Endothelial cell of umbilical vein (primary cell): Measurements from ENCODE around the gene SHISA5. TPM values are rescaled to one million over a fixed set of nuclear protein-coding genes. Genes with fewer than 3 reads are reported as not detected.

Experiments used
- BruUV-seq: library from RNA; stranded (reverse); fragments of 400-500 nt; replicated peaks from 2 replicates; lab custom pipeline; 2021; lab: Mats Ljungman, UMichigan
- CTCF ChIA-PET: fragments of 300-600, 350-600 bp; sonication (Branson Sonifier 250); formaldehyde crosslinking; loops from one replicate; lab custom pipeline; 2021; ENCODE audit warnings: antibody characterized with exemption, inconsistent platforms; lab: Charles Lee
- POLR2A ChIA-PET: fragments of 300-600, 350-600 bp; sonication (Branson Sonifier 250); formaldehyde crosslinking; loops from one replicate; lab custom pipeline; 2021; ENCODE audit warnings: antibody characterized with exemption, inconsistent platforms; lab: Charles Lee
- DNase-seq: peaks from one replicate; pipeline ENCODE4 v3.0.0-alpha.2; 2011; ENCODE audit warnings: low read depth, low spot score
- FAIRE-seq: peaks from 2 replicates; lab custom pipeline; 2011; peaks lifted over from hg19 to GRCh38; lab: Jason Lieb, UNC
- H2AFZ ChIP-seq: 2 replicates; pipeline ENCODE4 v1.6.0; 2012; ENCODE audit warnings: low read depth, low read length, control low read depth, inconsistent platforms
- H3K27ac ChIP-seq: 2 replicates; pipeline ENCODE4 v1.5.1; 2011; ENCODE audit warnings: low read depth, mild to moderate bottlenecking, control low read depth, low read length, moderate library complexity; ENCODE audit not compliant: insufficient read depth
- H3K27me3 ChIP-seq, 2 experiments: 2 replicates each; pipeline versions ENCODE4 v1.6.0 to v1.6.1; 2011; ENCODE audit warnings: low read length in 2 of 2, mixed read lengths in 1 of 2; ENCODE audit not compliant: control insufficient read depth in 2 of 2, insufficient read depth in 2 of 2
- H3K36me3 ChIP-seq, 2 experiments: 2 replicates in 1 of 2; 3 replicates in 1 of 2; pipeline ENCODE4 v1.5.1; 2011; ENCODE audit warnings: low read length in 2 of 2, mild to moderate bottlenecking in 1 of 2, moderate library complexity in 1 of 2; ENCODE audit not compliant: control insufficient read depth in 2 of 2, insufficient read depth in 2 of 2; ENCODE audit errors: extremely low read depth in 1 of 2
- H3K4me1 ChIP-seq: 3 replicates; pipeline ENCODE4 v1.5.1; 2011; ENCODE audit warnings: mild to moderate bottlenecking, low read length; ENCODE audit not compliant: control insufficient read depth, insufficient read depth; ENCODE audit errors: extremely low read depth
- H3K4me2 ChIP-seq: 2 replicates; pipeline ENCODE4 v1.6.1; 2011; ENCODE audit warnings: low read length, control low read depth, mixed read lengths; ENCODE audit not compliant: insufficient read depth
- H3K4me3 ChIP-seq, 3 experiments: fragments of 200-600 bp in 1 of 3; sonication (generic), shearing (Covaris generic) in 1 of 3; replicated peaks in 1 of 3; 2 replicates each; pipeline ENCODE4 v1.5.1; 2011 to 2016; ENCODE audit warnings: control low read depth in 3 of 3, low read length in 3 of 3, mild to moderate bottlenecking in 2 of 3, inconsistent platforms in 1 of 3, low read depth in 1 of 3, moderate library complexity in 1 of 3; ENCODE audit not compliant: insufficient read depth in 1 of 3
- H3K79me2 ChIP-seq: 2 replicates; pipeline ENCODE4 v1.6.0; 2012; ENCODE audit warnings: low read length, inconsistent platforms; ENCODE audit not compliant: control insufficient read depth, insufficient read depth
- H3K9ac ChIP-seq: replicated peaks from 2 replicates; pipeline ENCODE3; 2011; ENCODE audit warnings: low read length, control low read depth; ENCODE audit not compliant: insufficient read depth; ENCODE audit errors: extremely low read depth
- H3K9me1 ChIP-seq: replicated peaks from 3 replicates; pipeline ENCODE4 v1.6.0; 2011; ENCODE audit warnings: mild to moderate bottlenecking, low read length; ENCODE audit not compliant: control insufficient read depth, insufficient read depth; ENCODE audit errors: extremely low read depth
- H3K9me3 ChIP-seq: replicated peaks from 2 replicates; pipeline ENCODE4 v1.5.1; 2012; ENCODE audit warnings: low read length, inconsistent platforms; ENCODE audit not compliant: control insufficient read depth, insufficient read depth
- H4K20me1 ChIP-seq: replicated peaks from 2 replicates; pipeline ENCODE3; 2011; ENCODE audit warnings: mild to moderate bottlenecking, low read length; ENCODE audit not compliant: control insufficient read depth, insufficient read depth; ENCODE audit errors: extremely low read depth
- EZH2 ChIP-seq: IDR thresholded peaks from 2 replicates; pipeline ENCODE4 v1.6.1; 2012; ENCODE audit warnings: borderline replicate concordance, low read depth, mild to moderate bottlenecking, moderate library complexity, low read length, inconsistent platforms; ENCODE audit not compliant: severe bottlenecking
- FOS ChIP-seq: IDR thresholded peaks from 2 replicates; pipeline ENCODE4 v1.6.1; 2011; ENCODE audit warnings: mild to moderate bottlenecking, low read length, moderate library complexity, borderline replicate concordance; ENCODE audit not compliant: insufficient read depth
- GATA2 ChIP-seq: IDR thresholded peaks from 2 replicates; pipeline ENCODE4 v1.7.0; 2011; ENCODE audit warnings: low read depth, mild to moderate bottlenecking, moderate library complexity, mixed read lengths, low read length; ENCODE audit not compliant: insufficient read length, insufficient read depth
- JUN ChIP-seq: IDR thresholded peaks from 2 replicates; pipeline ENCODE4 v1.6.1; 2011; ENCODE audit warnings: borderline replicate concordance, low read depth; ENCODE audit not compliant: insufficient read length, insufficient read depth
- MYC ChIP-seq: IDR thresholded peaks from one replicate; pipeline ENCODE4 v1.6.1; 2011; ENCODE audit warnings: mild to moderate bottlenecking, low read depth, low read length
- POLR2A ChIP-seq: IDR thresholded peaks from 2 replicates; pipeline ENCODE4 v1.6.1; 2012; ENCODE audit warnings: low read depth, mild to moderate bottlenecking, control low read depth, low read length
- POLR2AphosphoS5 ChIP-seq: IDR thresholded peaks from 2 replicates; pipeline ENCODE4 v1.6.1; 2012; ENCODE audit warnings: low read depth, mild to moderate bottlenecking, control low read depth, low read length, moderate library complexity; ENCODE audit not compliant: insufficient read depth
- dilution Hi-C: fragments of 300-500 bp; cut with MboI; formaldehyde crosslinking; loops from one replicate; pipeline ENCODE4 v1.15.0; 2019; ENCODE audit warnings: low sequenced_read_pairs; ENCODE audit not compliant: extremely low pct_ligation_motif_present
- intact Hi-C: fragments of 100-400 bp; cut with micrococcal nuclease; formaldehyde crosslinking; loops from one replicate; pipeline ENCODE4 v1.10.0; 2022
- polyA plus RNA-seq, 4 experiments: library from polyadenylated mRNA; depleted of rRNA in 3 of 4; stranded (reverse) in 3 of 4; unstranded in 1 of 4; fragments of >200 nt; gene quantifications; 2 replicates each; pipeline versions ENCODE4 v1.2.1 to v1.2.3, GENCODE V29; 2011 to 2012; ENCODE audit warnings: missing spikeins in 1 of 4
- total RNA-seq: library from RNA; stranded (reverse); gene quantifications from 2 replicates; pipeline ENCODE4 v1.2.3, GENCODE V29; 2021
- TF ChIP-seq, protein P1 (sequence below): IDR thresholded peaks from 2 replicates; pipeline ENCODE4 v1.6.1; 2011; ENCODE audit not compliant: insufficient read depth, insufficient read length
- TF ChIP-seq, protein P2 (sequence below), 2 donors: IDR thresholded peaks; 1 replicate in 1 of 2; 2 replicates in 1 of 2; pipeline ENCODE4 v1.5.1; 2011; ENCODE audit warnings: low read length in 2 of 2, mild to moderate bottlenecking in 2 of 2, moderate library complexity in 2 of 2, control low read depth in 1 of 2, inconsistent platforms in 1 of 2, low read depth in 1 of 2; ENCODE audit not compliant: insufficient read depth in 1 of 2; ENCODE audit errors: extremely low read depth in 1 of 2

Gene SHISA5
- total and polyA plus RNA-seq, 2 donors (not counting 3 experiments of a cell fraction or from before 2014, with no cell fraction given), result 205 to 320 TPM

DNA sequence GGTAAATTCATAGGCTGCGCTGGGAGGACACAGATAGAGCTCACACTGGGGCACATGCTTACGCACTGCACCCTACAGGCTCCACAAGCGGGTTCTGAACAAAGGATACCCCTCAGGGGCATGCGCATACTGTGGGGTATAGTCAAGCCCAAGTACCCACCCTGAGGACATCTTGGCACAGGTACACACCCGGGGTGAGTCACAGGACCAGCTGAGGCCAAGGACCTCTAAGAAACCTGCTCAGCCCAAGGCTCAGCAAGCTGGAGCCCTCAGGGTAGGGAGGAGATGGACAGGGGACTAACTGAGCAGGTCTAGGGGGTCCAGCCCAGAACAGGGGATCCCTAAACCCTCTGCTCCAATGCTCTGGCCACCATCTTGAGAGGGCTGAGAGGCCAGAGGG is 3.3 kb downstream of the SHISA5 start:
- TF ChIP-seq, protein P1, sequence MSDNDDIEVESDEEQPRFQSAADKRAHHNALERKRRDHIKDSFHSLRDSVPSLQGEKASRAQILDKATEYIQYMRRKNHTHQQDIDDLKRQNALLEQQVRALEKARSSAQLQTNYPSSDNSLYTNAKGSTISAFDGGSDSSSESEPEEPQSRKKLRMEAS, result no peak
- TF ChIP-seq, protein P2, sequence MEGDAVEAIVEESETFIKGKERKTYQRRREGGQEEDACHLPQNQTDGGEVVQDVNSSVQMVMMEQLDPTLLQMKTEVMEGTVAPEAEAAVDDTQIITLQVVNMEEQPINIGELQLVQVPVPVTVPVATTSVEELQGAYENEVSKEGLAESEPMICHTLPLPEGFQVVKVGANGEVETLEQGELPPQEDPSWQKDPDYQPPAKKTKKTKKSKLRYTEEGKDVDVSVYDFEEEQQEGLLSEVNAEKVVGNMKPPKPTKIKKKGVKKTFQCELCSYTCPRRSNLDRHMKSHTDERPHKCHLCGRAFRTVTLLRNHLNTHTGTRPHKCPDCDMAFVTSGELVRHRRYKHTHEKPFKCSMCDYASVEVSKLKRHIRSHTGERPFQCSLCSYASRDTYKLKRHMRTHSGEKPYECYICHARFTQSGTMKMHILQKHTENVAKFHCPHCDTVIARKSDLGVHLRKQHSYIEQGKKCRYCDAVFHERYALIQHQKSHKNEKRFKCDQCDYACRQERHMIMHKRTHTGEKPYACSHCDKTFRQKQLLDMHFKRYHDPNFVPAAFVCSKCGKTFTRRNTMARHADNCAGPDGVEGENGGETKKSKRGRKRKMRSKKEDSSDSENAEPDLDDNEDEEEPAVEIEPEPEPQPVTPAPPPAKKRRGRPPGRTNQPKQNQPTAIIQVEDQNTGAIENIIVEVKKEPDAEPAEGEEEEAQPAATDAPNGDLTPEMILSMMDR (IDR thresholded peaks at IDR 0.05; ENCODE audit: extremely low read depth in 1 of 2, insufficient read depth in 1 of 2, low read depth in 1 of 2, low read length in 2 of 2), result no peak
- no peak for TF ChIP-seq GATA2
- no peak for TF ChIP-seq JUN
- TF ChIP-seq MYC, result no peak
- no peak for TF ChIP-seq EZH2
- no peak for TF ChIP-seq POLR2AphosphoS5
- no peak for TF ChIP-seq POLR2A
- TF ChIP-seq FOS, result no peak
- Histone ChIP-seq H3K27ac (no peak overlapping the region), H3K9me3 (no peaks in the 10 kb centered on the region), H2AFZ (no peak overlapping the region), H3K79me2 (no peaks in the 10 kb centered on the region), H3K9me1 (no peaks in the 10 kb centered on the region), H3K27me3 (no peaks in the 10 kb centered on the region), H3K36me3 (peaks cover 0 to 2% of the 10 kb centered on the region in 2 experiments), H4K20me1 (no peaks in the 10 kb centered on the region), H3K4me3 (no peak overlapping the region), H3K9ac (no peak overlapping the region), H3K4me1 (peaks cover 21% of the 10 kb centered on the region), H3K4me2 (no peak overlapping the region)
- ChIA-PET POLR2A (no interaction called here), CTCF (interaction anchor here (1.0 to 1.9 kb wide), 3 partner anchors 17 to 64 kb away, joined by 3 to 4 read pairs (median 3); a partner anchor contains a TSS)
- dilution Hi-C loops (no loop called here), intact Hi-C loops (no loop called here)
- no peak for FAIRE-seq
- DNase-seq, result no peak
- BruUV-seq, result no TSS peak
